ENCODE measurements around the gene TRPC4AP. TPM values are rescaled to one million over a fixed set of nuclear protein-coding genes. Genes with fewer than 3 reads are reported as not detected.

Gene TRPC4AP
- total and polyA plus RNA-seq, 2 of the 8 experiments (the other 6 are each of a cell fraction or from before 2014, with no cell fraction given) = 73.1 to 74.8 TPM

- H3K18ac ChIP-seq (ENCODE audit: extremely low read depth, low read length) = no peak overlapping the region
- no peak overlapping the region for H3K9ac ChIP-seq (replicated peaks in 1 of 4; ENCODE audit: extremely low read depth in 1 of 4, low read depth in 3 of 4, low read length in 3 of 4)
- no peak overlapping the region for H3K14ac ChIP-seq (ENCODE audit: insufficient read length)
- H2AK5ac ChIP-seq (ENCODE audit: low read depth, low read length) = no peak overlapping the region
- H2BK15ac ChIP-seq (ENCODE audit: low read length) = no peak overlapping the region
- H4K20me1 ChIP-seq (replicated peaks in 1 of 2; ENCODE audit: control insufficient read depth in 1 of 2, insufficient read depth in 2 of 2, low read length in 2 of 2) = no peaks in the 10 kb centered on the region
- H2BK5ac ChIP-seq (ENCODE audit: low read depth, low read length) = no peak overlapping the region
- no peak overlapping the region for H3K4me3 ChIP-seq (ENCODE audit: extremely low read depth in 1 of 4, insufficient read depth in 2 of 4, low read depth in 3 of 4, low read length in 4 of 4)
- no peak overlapping the region for H3K27ac ChIP-seq (ENCODE audit: low read depth, low read length)
- CTCF ChIA-PET (ENCODE audit: partially characterized antibody) = no interaction called here
- H3K23ac ChIP-seq (ENCODE audit: insufficient read length) = no peak overlapping the region
- no peaks in the 10 kb centered on the region for H3K79me1 ChIP-seq (ENCODE audit: low read depth, low read length)
- H3K56ac ChIP-seq (replicated peaks; ENCODE audit: insufficient read length, low read depth, low read length) = no peak overlapping the region
- H2AFZ ChIP-seq (ENCODE audit: low read length) = no peak overlapping the region
- POLR2A ChIA-PET (ENCODE audit: partially characterized antibody) = no interaction called here
- WGBS, 2 experiments (ENCODE audit: extremely low coverage in 1 of 2, insufficient coverage in 1 of 2, insufficient read length in 1 of 2, insufficient replicate concordance in 2 of 2, low coverage in 1 of 2, low lambda C conversion rate in 2 of 2, missing lambda C conversion rate in 1 of 2) = 100% methylated on average over 1 of the region's 1 CpG; no CpG with 5 or more reads in 1 of the 2 experiments
- no peaks in the 10 kb centered on the region for H3K23me2 ChIP-seq (ENCODE audit: low read depth, low read length)
- no peaks in the 10 kb centered on the region for H3K79me2 ChIP-seq (ENCODE audit: control insufficient read depth in 1 of 2, insufficient read depth in 2 of 2, low read length in 2 of 2)
- no peak overlapping the region for H3K4me2 ChIP-seq (ENCODE audit: insufficient read depth in 1 of 2, low read depth in 2 of 2, low read length in 2 of 2)
- no peak overlapping the region for H2BK20ac ChIP-seq (ENCODE audit: low read length)
- H2BK12ac ChIP-seq (ENCODE audit: low read depth, low read length) = no peak overlapping the region
- no peak overlapping the region for H4K91ac ChIP-seq (replicated peaks; ENCODE audit: insufficient read length, low read length)
- H2BK120ac ChIP-seq (replicated peaks; ENCODE audit: low read depth, low read length) = no peak overlapping the region
- no peak for FAIRE-seq
- no peaks in the 10 kb centered on the region for H3K27me3 ChIP-seq (replicated peaks in 1 of 4; ENCODE audit: control insufficient read depth in 3 of 4, extremely low read depth in 1 of 4, insufficient read depth in 3 of 4, low read length in 3 of 4)
- no peak overlapping the region for H3K4ac ChIP-seq (replicated peaks; ENCODE audit: insufficient read length, low read depth, low read length)
- peaks cover 0 to 48% (median 10%) of the 10 kb centered on the region in 4 experiments; a peak in 6 of 8 replicates for H3K36me3 ChIP-seq (ENCODE audit: control insufficient read depth in 2 of 4, insufficient read depth in 4 of 4, low read length in 3 of 4)
- no peaks in the 10 kb centered on the region for H3K9me3 ChIP-seq (ENCODE audit: insufficient read depth in 2 of 2, low read depth in 1 of 2, low read length in 1 of 2)
- H4K8ac ChIP-seq (ENCODE audit: extremely low read depth, insufficient read depth, low read length) = no peak overlapping the region
- no peak for DNase-seq (ENCODE audit: low read depth in 1 of 2, low spot score in 2 of 2)
- TF ChIP-seq CTBP2 (IDR thresholded peaks at IDR 0.05; ENCODE audit: borderline replicate concordance, insufficient read depth, insufficient read length, low read length) (no peak), RAD21 (IDR thresholded peaks at IDR 0.05 in 1 of 2, conservative IDR thresholded peaks at IDR 0.05 in 1 of 2; ENCODE audit: low read depth in 2 of 2, low read length in 2 of 2) (no peak)
- H4K5ac ChIP-seq (ENCODE audit: insufficient read length, low read depth, low read length) = no peak overlapping the region
- no peaks in the 10 kb centered on the region for H3K4me1 ChIP-seq (replicated peaks in 1 of 4; ENCODE audit: control insufficient read depth in 3 of 4, insufficient read depth in 4 of 4, low read length in 3 of 4)
Observed at GRCh38 chr20:35048739-35049138, 43.9 kb downstream of the TRPC4AP start.

Measured in H1 (cell line).